Stimulated activated naive CD8-positive, alpha-beta T cell treated with anti-CD3 and anti-CD28 coated beads, Interleukin-15, Interleukin-2, amounts not matched to agents 100 U/mL and 50 U/mL, for 24 hours (primary cell): Measurements from ENCODE around the gene SERPIND1.

ENCODE experiments used
- ATAC-seq: fragments of 150-1000 bp; cut with Tn5 transposase; one replicate; pipeline ENCODE4 v1.10.0; 2021
- DNase-seq: peaks from one replicate; pipeline ENCODE4 v3.0.0; 2021

The SERPIND1 gene

GRCh38 chr22:20792966-20793728, 19.2 kb downstream of the SERPIND1 start:
- no peak for DNase-seq
- ATAC-seq, result no peak

GRCh38 chr22:20793748-20794649, 20.1 kb downstream of the SERPIND1 start:
- DNase-seq, result no peak
- no peak for ATAC-seq

- DNase-seq, result no peak
- ATAC-seq, result no peak
Observed at GRCh38 chr22:20794650-20795413, 20.9 kb downstream of the SERPIND1 start.

- DNase-seq, result no peak
- ATAC-seq, result no peak
Observed at GRCh38 chr22:20796731-20797130, 22.8 kb downstream of the SERPIND1 start.

GRCh38 chr22:20798218-20798617, 24.3 kb downstream of the SERPIND1 start:
- ATAC-seq (no peak), DNase-seq (no peak)

- ATAC-seq, result no peak
Observed at GRCh38 chr22:20798974-20799373, 25.1 kb downstream of the SERPIND1 start.

GRCh38 chr22:20799449-20799848, 25.5 kb downstream of the SERPIND1 start:
- ATAC-seq (no peak), DNase-seq (no peak)

More at GRCh38 chr22:20798974-20799373, 25.1 kb downstream of the SERPIND1 start:
- DNase-seq, result no peak

- no peak for DNase-seq
- no peak for ATAC-seq
Observed at GRCh38 chr22:20802452-20802851, 28.5 kb downstream of the SERPIND1 start.

GRCh38 chr22:20802922-20803553, 29.1 kb downstream of the SERPIND1 start:
- no peak for DNase-seq
- ATAC-seq, result no peak

- no peak for ATAC-seq
- DNase-seq, result peak; percentile 52
Observed at GRCh38 chr22:20803696-20804324, 29.9 kb downstream of the SERPIND1 start.

- no peak for DNase-seq
- ATAC-seq, result no peak
Observed at GRCh38 chr22:20804650-20805049, 30.7 kb downstream of the SERPIND1 start.

GRCh38 chr22:20805972-20806471, 32.1 kb downstream of the SERPIND1 start:
- ATAC-seq (no peak), DNase-seq (no peak)

GRCh38 chr22:20807315-20807752, 33.4 kb downstream of the SERPIND1 start:
- ATAC-seq (no peak), DNase-seq (no peak)

- DNase-seq (no peak), ATAC-seq (no peak)
Observed at GRCh38 chr22:20808844-20809243, 34.9 kb downstream of the SERPIND1 start.

GRCh38 chr22:20809538-20810185, 35.7 kb downstream of the SERPIND1 start:
- DNase-seq, result no peak
- ATAC-seq, result no peak

- ATAC-seq, result peak; percentile 79
- DNase-seq, result peak; percentile 29
Observed at GRCh38 chr22:20810645-20811044, 36.7 kb downstream of the SERPIND1 start.

- DNase-seq (no peak), ATAC-seq (peak; percentile 33)
Observed at GRCh38 chr22:20811171-20811570, 37.3 kb downstream of the SERPIND1 start.

GRCh38 chr22:20811971-20812660, 38.2 kb downstream of the SERPIND1 start:
- DNase-seq (no peak), ATAC-seq (no peak)

GRCh38 chr22:20813056-20813455, 39.1 kb downstream of the SERPIND1 start:
- DNase-seq, result no peak
- no peak for ATAC-seq

GRCh38 chr22:20814221-20814808, 40.4 kb downstream of the SERPIND1 start:
- ATAC-seq (no peak), DNase-seq (no peak)
